IMR-90 (cell line): Measurements from ENCODE around the gene TSR3. TPM values are rescaled to one million over a fixed set of nuclear protein-coding genes. Genes with fewer than 3 reads are reported as not detected.

Experiments
- ATAC-seq: fragments of 200-7000 bp; cut with Tn5 transposase; 2 replicates; pipeline ENCODE4 v1.9.1; 2020; ENCODE audit warnings: low read depth, mild to moderate bottlenecking, moderate library complexity
- BruUV-seq: library from RNA; stranded (reverse); fragments of 400-500 nt; replicated peaks from 2 replicates; lab custom pipeline; 2021; lab: Mats Ljungman, UMichigan
- CTCF ChIA-PET: fragments of 300-600 bp; formaldehyde crosslinking; extraction: SDS; loops from one replicate; lab custom pipeline; 2021; ENCODE audit warnings: antibody characterized with exemption; lab: Yijun Ruan, JAX
- POLR2A ChIA-PET: fragments of 300-600 bp; sonication (Branson Sonifier 250); formaldehyde crosslinking; loops from one replicate; lab custom pipeline; 2022; ENCODE audit warnings: antibody characterized with exemption; ENCODE audit not compliant: unreplicated experiment; lab: Charles Lee
- DNase-seq: peaks from one replicate; pipeline ENCODE4 v3.0.0; 2013
- H2AFZ ChIP-seq: replicated peaks from 2 replicates; pipeline ENCODE3; 2013; ENCODE audit warnings: low read length, mild to moderate bottlenecking; ENCODE audit not compliant: poor library complexity
- H2AK5ac ChIP-seq: 2 replicates; pipeline ENCODE4 v1.6.1; 2013; ENCODE audit warnings: low read depth, low read length, inconsistent platforms
- H2AK9ac ChIP-seq: replicated peaks from 2 replicates; pipeline ENCODE3; 2013; ENCODE audit warnings: mild to moderate bottlenecking, low read depth, low read length, moderate library complexity; ENCODE audit not compliant: poor library complexity
- H2BK120ac ChIP-seq: 2 replicates; pipeline ENCODE4 v1.6.1; 2013; ENCODE audit warnings: low read depth, low read length, inconsistent platforms
- H2BK15ac ChIP-seq: 3 replicates; pipeline ENCODE4 v1.6.1; 2013; ENCODE audit warnings: low read depth, low read length, inconsistent platforms
- H2BK20ac ChIP-seq: 2 replicates; pipeline ENCODE4 v1.6.1; 2013; ENCODE audit warnings: low read depth, mild to moderate bottlenecking, inconsistent platforms, low read length, moderate library complexity
- H2BK5ac ChIP-seq: 2 replicates; pipeline ENCODE4 v1.6.1; 2013; ENCODE audit warnings: mild to moderate bottlenecking, low read depth, low read length, inconsistent platforms; ENCODE audit not compliant: poor library complexity, severe bottlenecking
- H3K14ac ChIP-seq: replicated peaks from 2 replicates; pipeline ENCODE4 v1.6.1; 2013; ENCODE audit warnings: low read depth, low read length, inconsistent platforms
- H3K18ac ChIP-seq: 2 replicates; pipeline ENCODE4 v1.6.1; 2013; ENCODE audit warnings: low read depth, low read length, control low read depth
- H3K23ac ChIP-seq: 2 replicates; pipeline ENCODE4 v1.6.1; 2013; ENCODE audit warnings: low read depth, low read length, inconsistent platforms
- H3K27ac ChIP-seq: 2 replicates; pipeline ENCODE4 v1.5.1; 2013; ENCODE audit warnings: mild to moderate bottlenecking, control low read depth, low read length; ENCODE audit not compliant: insufficient read depth
- H3K27me3 ChIP-seq: 2 replicates; pipeline ENCODE4 v1.6.1; 2013; ENCODE audit warnings: low read length; ENCODE audit not compliant: control insufficient read depth, insufficient read depth
- H3K36me3 ChIP-seq: 2 replicates; pipeline ENCODE4 v1.6.1; 2013; ENCODE audit warnings: low read length, mixed read lengths; ENCODE audit not compliant: control insufficient read depth, insufficient read depth
- H3K4ac ChIP-seq: 2 replicates; pipeline ENCODE4 v1.6.1; 2013; ENCODE audit warnings: low read depth, low read length, inconsistent platforms
- H3K4me1 ChIP-seq: 2 replicates; pipeline ENCODE4 v1.6.1; 2013; ENCODE audit warnings: low read length, mixed read lengths; ENCODE audit not compliant: control insufficient read depth, insufficient read depth
- H3K4me2 ChIP-seq: 2 replicates; pipeline ENCODE4 v1.6.1; 2013; ENCODE audit warnings: low read depth, mild to moderate bottlenecking, control low read depth, low read length, moderate library complexity
- H3K4me3 ChIP-seq: 2 replicates; pipeline ENCODE4 v1.5.1; 2013; ENCODE audit warnings: low read depth, mild to moderate bottlenecking, control low read depth, low read length, moderate library complexity; ENCODE audit not compliant: insufficient read depth
- H3K56ac ChIP-seq: 2 replicates; pipeline ENCODE4 v1.6.1; 2013; ENCODE audit warnings: low read length, inconsistent platforms; ENCODE audit not compliant: insufficient read depth; ENCODE audit errors: extremely low read depth
- H3K79me1 ChIP-seq, 2 experiments: 2 replicates each; pipeline ENCODE4 v1.6.1; 2013; ENCODE audit warnings: low read length in 2 of 2, inconsistent platforms in 1 of 2, low read depth in 1 of 2
- H3K9ac ChIP-seq: 2 replicates; pipeline ENCODE4 v1.6.1; 2013; ENCODE audit warnings: low read depth, low read length, control low read depth
- H3K9me1 ChIP-seq: 2 replicates; pipeline ENCODE4 v1.6.1; 2013; ENCODE audit warnings: low read length, inconsistent platforms; ENCODE audit not compliant: insufficient read depth
- H3K9me3 ChIP-seq: 2 replicates; pipeline ENCODE4 v1.6.1; 2013; ENCODE audit warnings: low read length; ENCODE audit not compliant: control insufficient read depth, insufficient read depth
- H4K20me1 ChIP-seq: 2 replicates; pipeline ENCODE4 v1.6.1; 2013; ENCODE audit warnings: low read length, inconsistent platforms; ENCODE audit not compliant: insufficient read depth
- H4K5ac ChIP-seq: 2 replicates; pipeline ENCODE4 v1.6.1; 2013; ENCODE audit warnings: mild to moderate bottlenecking, low read depth, low read length, control low read depth
- H4K8ac ChIP-seq, 2 experiments: 2 replicates each; pipeline ENCODE4 v1.6.1; 2013; ENCODE audit warnings: low read depth in 2 of 2, low read length in 2 of 2, control low read depth in 1 of 2, inconsistent platforms in 1 of 2
- H4K91ac ChIP-seq: 2 replicates; pipeline ENCODE4 v1.6.1; 2013; ENCODE audit warnings: low read depth, low read length, inconsistent platforms; ENCODE audit not compliant: insufficient read depth
- BHLHE40 ChIP-seq: fragments of 150-350 bp; IDR thresholded peaks from 2 replicates; pipeline ENCODE4 v1.6.1; 2016; ENCODE audit warnings: mild to moderate bottlenecking, low read depth, low read length
- CEBPB ChIP-seq: IDR thresholded peaks from 2 replicates; pipeline ENCODE4 v1.6.1; 2012; ENCODE audit warnings: low read depth, low read length, improper control_type of control experiment
- CHD1 ChIP-seq: IDR thresholded peaks from 2 replicates; pipeline ENCODE4 v1.6.1; 2012; ENCODE audit warnings: low read depth, low read length, improper control_type of control experiment
- CTCF ChIP-seq: conservative IDR thresholded peaks from 2 replicates; pipeline ENCODE4 v1.5.1; 2012; ENCODE audit warnings: mild to moderate bottlenecking, low read depth, low read length, improper control_type of control experiment
- ELK1 ChIP-seq: fragments of 150-350 bp; IDR thresholded peaks from 2 replicates; pipeline ENCODE4 v1.6.1; 2016; ENCODE audit warnings: low read depth, mild to moderate bottlenecking, low read length, moderate library complexity, borderline replicate concordance
- FOS ChIP-seq: fragments of 150-350 bp; IDR thresholded peaks from 2 replicates; pipeline ENCODE4 v1.6.1; 2016; ENCODE audit warnings: low read depth, low read length
- MAFK ChIP-seq: IDR thresholded peaks from 2 replicates; pipeline ENCODE4 v1.6.1; 2012; ENCODE audit warnings: low read depth, low read length, improper control_type of control experiment
- MAZ ChIP-seq: IDR thresholded peaks from 2 replicates; pipeline ENCODE4 v1.6.1; 2012; ENCODE audit warnings: low read depth, mild to moderate bottlenecking, low read length, improper control_type of control experiment, moderate library complexity, borderline replicate concordance
- MXI1 ChIP-seq: IDR thresholded peaks from 2 replicates; pipeline ENCODE4 v1.6.1; 2012; ENCODE audit warnings: low read depth, mild to moderate bottlenecking, low read length, moderate library complexity, borderline replicate concordance
- NFE2L2 ChIP-seq: fragments of 150-350 bp; IDR thresholded peaks from 2 replicates; pipeline ENCODE4 v1.6.1; 2016; ENCODE audit warnings: low read depth, mild to moderate bottlenecking, low read length
- POLR2A ChIP-seq: IDR thresholded peaks from 2 replicates; pipeline ENCODE4 v1.6.1; 2012; ENCODE audit warnings: mild to moderate bottlenecking, low read depth, low read length
- RAD21 ChIP-seq: IDR thresholded peaks from 2 replicates; pipeline ENCODE4 v1.6.1; 2012; ENCODE audit warnings: low read length, improper control_type of control experiment
- RFX5 ChIP-seq: IDR thresholded peaks from 2 replicates; pipeline ENCODE4 v1.8.0; 2012; ENCODE audit warnings: low read depth, mild to moderate bottlenecking, low read length, moderate library complexity
- SMC3 ChIP-seq: fragments of 150-350 bp; IDR thresholded peaks from 2 replicates; pipeline ENCODE4 v1.6.1; 2016; ENCODE audit warnings: low read depth, mild to moderate bottlenecking, antibody characterized with exemption, low read length, moderate library complexity
- USF2 ChIP-seq: fragments of 150-350 bp; IDR thresholded peaks from 2 replicates; pipeline ENCODE4 v1.6.1; 2017; ENCODE audit warnings: mild to moderate bottlenecking, antibody characterized with exemption, low read length, low read depth
- WGBS, 2 experiments: methylation state at CpG; one replicate each; pipeline versions ENCODE4 v1.1.5 to v1.1.7; 2013; ENCODE audit warnings: missing lambda C conversion rate in 2 of 2; ENCODE audit not compliant: insufficient read length in 1 of 2; ENCODE audit errors: extremely low coverage in 2 of 2; 5-methylcytosine and 5-hydroxymethylcytosine counted together
- dilution Hi-C: fragments of 300-500 bp; cut with HindIII; formaldehyde crosslinking; loops from one replicate; pipeline ENCODE4 v1.14.3; 2018; ENCODE audit warnings: low sequenced_read_pairs; ENCODE audit not compliant: unreplicated experiment
- in situ Hi-C: fragments of 300-500 bp; cut with MboI; formaldehyde crosslinking; loops from 3 replicates; pipeline ENCODE4 v1.14.3; 2019; ENCODE audit warnings: low sequenced_read_pairs, inconsistent platforms, mixed read lengths
- intact Hi-C: fragments of 100-400 bp; cut with micrococcal nuclease; formaldehyde crosslinking; loops from 2 replicates; pipeline ENCODE4 v1.10.0; 2022
- polyA plus RNA-seq, 3 experiments: library from polyadenylated mRNA; depleted of rRNA; stranded (reverse); fragments of >200 nt; gene quantifications; 2 replicates each; pipeline ENCODE4 v1.2.3, GENCODE V29; 2012; ENCODE audit warnings: low replicate concordance in 1 of 3
- total RNA-seq: library from RNA; depleted of rRNA; stranded (reverse); fragments of >200 nt; gene quantifications from 2 replicates; pipeline ENCODE4 v1.2.3, GENCODE V29; 2012

TSR3 gene
- total and polyA plus RNA-seq, 2 of the 4 experiments (the other 2 are of a cell fraction): 38.0 to 52.9 TPM

- WGBS, 2 experiments: 92% methylated on average over 10 of the region's 33 CpGs; no CpG with 5 or more reads in 1 of the 2 experiments
- Histone ChIP-seq H2AK9ac (no peak overlapping the region), H2AK5ac (no peak overlapping the region), H3K4me1 (peaks cover 7% of the 10 kb centered on the region), H4K8ac (no peak overlapping the region), H3K4me2 (no peak overlapping the region), H3K4ac (no peak overlapping the region), H3K23ac (no peak overlapping the region), H3K56ac (no peak overlapping the region), H2BK20ac (no peak overlapping the region), H2AFZ (no peak overlapping the region), H3K14ac (no peak overlapping the region), H3K4me3 (no peak overlapping the region), H3K9me1 (peaks cover 7% of the 10 kb centered on the region), H2BK5ac (no peak overlapping the region), H4K91ac (no peak overlapping the region), H4K5ac (no peak overlapping the region), H3K9ac (no peak overlapping the region), H3K9me3 (no peaks in the 10 kb centered on the region), H3K79me1 (peaks cover 24 to 83% of the 10 kb centered on the region in 2 experiments), H2BK15ac (no peak overlapping the region), H3K18ac (no peak overlapping the region), H2BK120ac (no peak overlapping the region), H4K20me1 (peaks cover 34% of the 10 kb centered on the region), H3K27ac (no peak overlapping the region), H3K27me3 (no peaks in the 10 kb centered on the region), H3K36me3 (peaks cover 8% of the 10 kb centered on the region)
- DNase-seq (no peak), ATAC-seq (no peak)
- ChIA-PET CTCF (no interaction called here), POLR2A (no interaction called here)
- intact Hi-C loops (no loop called here), dilution Hi-C loops (no loop called here), in situ Hi-C loops (no loop called here)
- no TSS peak for BruUV-seq
- TF ChIP-seq RAD21: no peak
- TF ChIP-seq CTCF: no peak
- TF ChIP-seq FOS: no peak
- no peak for TF ChIP-seq RFX5
- no peak for TF ChIP-seq NFE2L2
- no peak for TF ChIP-seq CHD1
- no peak for TF ChIP-seq SMC3
- TF ChIP-seq USF2: no peak
- no peak for TF ChIP-seq MAZ
- TF ChIP-seq MXI1: no peak
- no peak for TF ChIP-seq BHLHE40
- TF ChIP-seq POLR2A: no peak
- no peak for TF ChIP-seq CEBPB
- no peak for TF ChIP-seq ELK1
- TF ChIP-seq MAFK: no peak
Observed at GRCh38 chr16:1356061-1356900, 4.6 kb upstream of the TSR3 start.
